ENCODE results near the gene PIGH.

Gene PIGH

DNA sequence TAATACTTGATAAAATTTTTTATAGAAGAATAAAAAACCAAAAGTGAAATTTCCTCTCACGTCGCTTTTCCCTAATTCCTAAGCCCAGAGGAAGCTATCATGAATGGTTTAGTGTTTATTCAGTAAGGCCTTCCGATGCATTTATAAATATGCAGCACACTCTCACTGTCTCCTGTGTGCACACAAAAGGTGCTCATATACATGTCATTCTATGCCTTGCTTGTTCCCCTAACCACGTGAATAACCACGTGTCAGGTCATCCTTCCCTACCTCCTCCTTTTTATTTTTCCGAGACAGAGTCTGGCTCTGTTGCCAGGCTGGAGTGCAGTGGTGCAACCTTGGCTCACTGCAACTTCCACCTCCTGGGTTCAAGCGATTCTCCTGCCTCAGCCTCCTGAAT lies 29.6 kb downstream of the PIGH start:
- H3K4me3 ChIP-seq (ENCODE audit: low read depth, low read length): no peak overlapping the region
- DNase-seq (ENCODE audit: low read depth): no peak
- TF ChIP-seq, protein P1, sequence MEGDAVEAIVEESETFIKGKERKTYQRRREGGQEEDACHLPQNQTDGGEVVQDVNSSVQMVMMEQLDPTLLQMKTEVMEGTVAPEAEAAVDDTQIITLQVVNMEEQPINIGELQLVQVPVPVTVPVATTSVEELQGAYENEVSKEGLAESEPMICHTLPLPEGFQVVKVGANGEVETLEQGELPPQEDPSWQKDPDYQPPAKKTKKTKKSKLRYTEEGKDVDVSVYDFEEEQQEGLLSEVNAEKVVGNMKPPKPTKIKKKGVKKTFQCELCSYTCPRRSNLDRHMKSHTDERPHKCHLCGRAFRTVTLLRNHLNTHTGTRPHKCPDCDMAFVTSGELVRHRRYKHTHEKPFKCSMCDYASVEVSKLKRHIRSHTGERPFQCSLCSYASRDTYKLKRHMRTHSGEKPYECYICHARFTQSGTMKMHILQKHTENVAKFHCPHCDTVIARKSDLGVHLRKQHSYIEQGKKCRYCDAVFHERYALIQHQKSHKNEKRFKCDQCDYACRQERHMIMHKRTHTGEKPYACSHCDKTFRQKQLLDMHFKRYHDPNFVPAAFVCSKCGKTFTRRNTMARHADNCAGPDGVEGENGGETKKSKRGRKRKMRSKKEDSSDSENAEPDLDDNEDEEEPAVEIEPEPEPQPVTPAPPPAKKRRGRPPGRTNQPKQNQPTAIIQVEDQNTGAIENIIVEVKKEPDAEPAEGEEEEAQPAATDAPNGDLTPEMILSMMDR (IDR thresholded peaks at IDR 0.05; ENCODE audit: insufficient read depth, low read depth, low read length, missing control alignments): no peak

DNA sequence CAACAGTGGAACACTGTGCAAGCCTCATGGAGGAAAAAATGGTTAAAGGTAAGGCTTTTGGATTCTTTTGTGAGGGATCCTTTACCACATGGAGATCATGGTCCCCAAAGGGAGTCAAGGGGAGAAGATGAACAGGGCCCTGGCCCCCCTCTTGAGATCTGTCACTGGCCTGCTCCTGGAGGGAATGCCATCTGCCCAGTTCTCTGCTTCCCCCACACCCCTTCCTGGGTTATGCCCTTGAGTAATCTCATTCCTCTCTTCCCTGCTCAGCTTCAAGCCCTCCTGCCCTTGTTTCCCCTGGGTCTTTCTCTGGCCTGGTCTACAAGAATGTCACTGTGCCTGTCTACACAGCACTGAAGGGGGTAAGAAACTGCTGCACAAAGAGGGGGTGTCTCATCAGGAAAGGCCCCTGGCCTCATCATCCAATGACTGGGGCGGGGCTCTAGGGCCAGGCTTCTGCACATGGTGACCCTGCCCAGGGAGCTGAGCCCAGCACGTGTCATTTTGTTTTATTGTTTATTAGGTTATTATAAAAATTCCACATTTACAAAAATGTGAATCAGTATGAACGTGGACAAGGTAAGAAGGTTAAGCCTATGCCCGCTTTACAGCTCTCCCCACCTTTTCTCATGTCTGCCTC lies 30.3 kb downstream of the PIGH start:
- TF ChIP-seq, protein P1 (IDR thresholded peaks at IDR 0.05; ENCODE audit: insufficient read depth, low read depth, low read length, missing control alignments): no peak
- no peak for DNase-seq (ENCODE audit: low read depth)
- no peak overlapping the region for H3K4me3 ChIP-seq (ENCODE audit: low read depth, low read length)

DNA sequence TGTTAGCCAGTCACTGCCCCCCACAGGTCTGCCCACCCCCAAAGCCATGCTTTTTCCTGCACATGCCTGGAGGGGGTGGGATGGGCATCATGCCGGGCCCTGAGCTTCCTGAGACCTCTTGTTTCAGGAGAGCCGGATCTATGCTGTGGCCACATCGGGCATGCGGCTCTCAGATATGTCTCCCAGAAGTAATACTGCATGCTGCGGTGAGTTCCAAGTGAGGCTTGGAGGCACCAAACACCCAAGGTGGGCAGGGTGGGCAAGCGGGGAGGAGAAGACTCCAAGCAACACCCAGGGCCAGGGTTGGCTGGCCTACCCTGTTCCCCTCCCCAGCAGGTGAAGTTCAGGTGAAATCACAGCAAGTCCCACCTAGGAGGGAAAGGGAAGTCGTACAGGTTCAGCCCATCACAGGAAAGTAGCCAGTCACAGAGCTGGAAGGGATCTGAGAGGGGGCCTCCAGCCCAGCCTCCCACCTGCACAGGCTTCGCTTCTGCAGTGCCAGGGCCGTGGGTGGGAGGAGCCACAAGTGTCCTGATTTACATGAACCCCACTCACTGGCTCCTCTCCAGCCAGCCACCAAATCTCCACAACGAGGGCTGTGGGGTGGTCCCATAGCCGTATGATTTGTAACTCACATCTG lies 30.9 kb downstream of the PIGH start:
- DNase-seq (ENCODE audit: low read depth): no peak
- TF ChIP-seq, protein P1 (IDR thresholded peaks at IDR 0.05; ENCODE audit: insufficient read depth, low read depth, low read length, missing control alignments): no peak
- H3K4me3 ChIP-seq (ENCODE audit: low read depth, low read length): no peak overlapping the region

DNA sequence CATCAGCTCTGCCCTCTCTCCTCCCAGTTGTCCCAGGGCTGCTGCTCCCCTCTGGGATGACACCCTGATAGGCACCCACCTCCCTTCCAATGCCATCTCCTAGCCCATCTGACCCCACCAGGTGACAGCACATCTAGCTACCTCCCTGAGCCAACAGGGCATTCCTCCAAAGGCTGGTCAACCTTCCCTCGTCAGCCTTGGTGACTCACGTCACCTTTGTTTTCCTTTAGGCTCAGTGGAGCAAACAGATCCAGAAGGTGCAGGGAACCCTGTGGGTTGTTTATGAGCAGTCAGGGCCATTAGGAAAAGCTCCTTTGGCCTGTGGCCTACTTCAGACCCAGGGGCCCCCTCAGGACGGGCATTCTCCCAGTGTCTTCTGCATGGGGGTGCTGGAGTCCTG lies 32.4 kb downstream of the PIGH start:
- DNase-seq (ENCODE audit: low read depth): no peak
- H3K4me3 ChIP-seq (ENCODE audit: low read depth, low read length): no peak overlapping the region
- TF ChIP-seq, protein P1 (IDR thresholded peaks at IDR 0.05; ENCODE audit: insufficient read depth, low read depth, low read length, missing control alignments): no peak

DNA sequence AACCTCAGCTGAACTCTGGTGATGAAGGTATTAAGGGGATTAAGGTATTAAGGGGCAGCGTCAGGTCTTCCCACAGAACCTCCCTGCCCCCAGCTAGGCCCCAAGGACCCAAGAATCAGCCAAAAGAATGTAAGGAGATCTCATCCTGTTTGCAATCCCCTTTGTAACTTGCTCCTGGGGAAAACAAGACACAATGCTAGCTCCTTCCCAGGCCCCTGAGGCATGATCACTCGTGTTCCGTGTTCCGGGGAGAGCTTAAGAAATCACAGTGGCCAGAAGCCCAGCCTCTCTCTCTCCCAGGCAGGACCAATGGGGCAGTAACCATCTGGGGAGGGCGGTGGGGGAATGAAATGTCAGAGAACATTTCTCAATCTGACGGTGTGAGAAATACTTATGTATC lies 33.2 kb downstream of the PIGH start:
- TF ChIP-seq, protein P1 (IDR thresholded peaks at IDR 0.05; ENCODE audit: insufficient read depth, low read depth, low read length, missing control alignments): no peak
- no peak for DNase-seq (ENCODE audit: low read depth)
- H3K4me3 ChIP-seq (ENCODE audit: low read depth, low read length): no peak overlapping the region

DNA sequence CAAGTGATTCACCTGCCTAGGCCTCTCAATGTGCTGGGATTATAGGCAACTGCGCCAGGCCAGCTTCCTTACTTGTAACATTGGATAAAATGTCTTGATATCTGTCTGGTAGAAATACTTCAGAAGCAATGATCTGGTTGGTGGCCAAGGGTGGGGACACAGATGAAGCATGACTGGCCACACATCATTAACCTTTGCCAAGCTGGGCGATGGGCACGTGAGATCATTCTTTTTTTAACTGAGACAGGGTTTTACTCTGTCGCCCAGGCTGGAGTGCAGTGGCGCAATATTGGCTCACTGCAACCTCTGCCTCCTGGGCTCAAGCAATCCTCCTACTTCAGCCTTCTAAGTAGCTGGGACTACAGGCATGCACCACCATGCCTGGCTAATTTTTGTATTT lies 35.8 kb downstream of the PIGH start:
- no peak overlapping the region for H3K4me3 ChIP-seq (ENCODE audit: low read depth, low read length)
- DNase-seq (ENCODE audit: low read depth): no peak
- TF ChIP-seq, protein P1 (IDR thresholded peaks at IDR 0.05; ENCODE audit: insufficient read depth, low read depth, low read length, missing control alignments): no peak

DNA sequence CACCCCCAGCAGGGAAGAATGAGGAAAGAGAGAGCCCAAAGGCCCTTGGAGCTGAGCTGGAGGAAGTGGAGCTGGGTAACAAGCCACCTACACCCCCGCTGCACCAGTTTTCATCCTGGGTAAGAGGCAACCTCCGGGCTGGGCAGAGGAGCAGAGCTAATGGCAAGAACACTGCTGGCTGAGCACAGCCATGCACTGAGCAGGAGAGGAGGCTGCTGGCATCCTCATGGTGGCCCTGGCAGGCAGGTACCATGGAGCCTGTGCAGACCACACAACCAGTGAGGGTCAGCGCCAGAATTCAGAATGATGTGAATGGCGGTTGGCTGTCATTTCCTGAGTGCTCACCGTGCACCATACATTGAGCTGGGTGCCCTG lies 37.3 kb downstream of the PIGH start:
- DNase-seq (ENCODE audit: low read depth): no peak
- H3K4me3 ChIP-seq (ENCODE audit: low read depth, low read length): no peak overlapping the region
- TF ChIP-seq, protein P1 (IDR thresholded peaks at IDR 0.05; ENCODE audit: insufficient read depth, low read depth, low read length, missing control alignments): no peak
